Measurements from ENCODE around the gene LAMB1.

DNA sequence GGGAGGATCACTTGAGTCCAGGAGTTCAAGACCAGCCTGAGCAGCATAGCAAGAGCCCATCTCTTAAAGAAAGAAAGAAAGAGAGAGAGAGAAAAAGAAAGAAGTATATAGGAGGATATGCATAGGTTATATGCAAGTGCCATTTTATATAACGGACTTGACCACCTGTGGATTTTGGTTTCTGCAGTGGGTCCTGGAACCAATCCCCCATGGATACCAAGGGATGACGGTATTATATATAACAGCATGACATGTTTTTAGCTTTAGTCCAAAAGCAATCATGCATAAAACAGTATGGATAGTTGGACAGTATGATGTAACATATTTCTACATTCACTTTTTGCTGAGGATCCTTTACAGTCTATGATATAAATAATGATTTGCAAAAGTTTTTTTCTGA, 66.6 kb downstream of the LAMB1 start:
- TF ChIP-seq, protein P1, sequence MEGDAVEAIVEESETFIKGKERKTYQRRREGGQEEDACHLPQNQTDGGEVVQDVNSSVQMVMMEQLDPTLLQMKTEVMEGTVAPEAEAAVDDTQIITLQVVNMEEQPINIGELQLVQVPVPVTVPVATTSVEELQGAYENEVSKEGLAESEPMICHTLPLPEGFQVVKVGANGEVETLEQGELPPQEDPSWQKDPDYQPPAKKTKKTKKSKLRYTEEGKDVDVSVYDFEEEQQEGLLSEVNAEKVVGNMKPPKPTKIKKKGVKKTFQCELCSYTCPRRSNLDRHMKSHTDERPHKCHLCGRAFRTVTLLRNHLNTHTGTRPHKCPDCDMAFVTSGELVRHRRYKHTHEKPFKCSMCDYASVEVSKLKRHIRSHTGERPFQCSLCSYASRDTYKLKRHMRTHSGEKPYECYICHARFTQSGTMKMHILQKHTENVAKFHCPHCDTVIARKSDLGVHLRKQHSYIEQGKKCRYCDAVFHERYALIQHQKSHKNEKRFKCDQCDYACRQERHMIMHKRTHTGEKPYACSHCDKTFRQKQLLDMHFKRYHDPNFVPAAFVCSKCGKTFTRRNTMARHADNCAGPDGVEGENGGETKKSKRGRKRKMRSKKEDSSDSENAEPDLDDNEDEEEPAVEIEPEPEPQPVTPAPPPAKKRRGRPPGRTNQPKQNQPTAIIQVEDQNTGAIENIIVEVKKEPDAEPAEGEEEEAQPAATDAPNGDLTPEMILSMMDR (IDR thresholded peaks at IDR 0.05; ENCODE audit: insufficient read depth, low read length), result no peak
- TF ChIP-seq POLR2AphosphoS5 (IDR thresholded peaks at IDR 0.05; ENCODE audit: low read depth), result no peak
- no peak for TF ChIP-seq GABPA (IDR thresholded peaks at IDR 0.05; ENCODE audit: low read depth)

All from HL-60 (cell line).